Aorta (tissue), 5 donors: ENCODE measurements around the gene FBXW8. TPM values are rescaled to one million over a fixed set of nuclear protein-coding genes. Genes with fewer than 3 reads are reported as not detected.

Source experiments
- ATAC-seq: fragments of 200-7000 bp; cut with Tn5 transposase; one replicate; pipeline ENCODE4 v1.9.1; 2022; ENCODE audit warnings: moderate library complexity; ENCODE audit not compliant: low FRiP score
- DNase-seq, 2 donors: peaks; one replicate each; pipeline ENCODE4 v3.0.0-alpha.2; 2020
- H3K27ac ChIP-seq, 2 donors: one replicate each; pipeline ENCODE4 v1.5.1; 2013; ENCODE audit warnings: low read length in 2 of 2, mild to moderate bottlenecking in 2 of 2, moderate library complexity in 2 of 2, control low read depth in 1 of 2, inconsistent platforms in 1 of 2, low read depth in 1 of 2
- H3K27me3 ChIP-seq, 2 donors: one replicate each; pipeline ENCODE4 v1.6.1; 2013; ENCODE audit warnings: control low read depth in 1 of 2, low read length in 1 of 2, mild to moderate bottlenecking in 1 of 2, moderate library complexity in 1 of 2; ENCODE audit not compliant: insufficient read depth in 2 of 2, control insufficient read depth in 1 of 2
- H3K36me3 ChIP-seq, 2 donors: one replicate each; pipeline ENCODE4 v1.6.1; 2013; ENCODE audit warnings: control low read depth in 1 of 2, low read length in 1 of 2, mild to moderate bottlenecking in 1 of 2; ENCODE audit not compliant: insufficient read depth in 2 of 2, control insufficient read depth in 1 of 2
- H3K4me1 ChIP-seq, 2 donors: one replicate each; pipeline ENCODE4 v1.6.1; 2013; ENCODE audit warnings: low read length in 2 of 2, control low read depth in 1 of 2, mild to moderate bottlenecking in 1 of 2, moderate library complexity in 1 of 2; ENCODE audit not compliant: insufficient read depth in 2 of 2, control insufficient read depth in 1 of 2
- H3K4me3 ChIP-seq, 2 donors: one replicate each; pipeline ENCODE4 v1.5.1; 2013; ENCODE audit warnings: low read length in 2 of 2, control low read depth in 1 of 2, mild to moderate bottlenecking in 1 of 2
- H3K9me3 ChIP-seq: one replicate; pipeline ENCODE4 v1.6.1; 2013; ENCODE audit warnings: mild to moderate bottlenecking, low read length; ENCODE audit not compliant: control insufficient read depth
- WGBS, 2 donors: extraction: QIAGEN DNeasy Blood & Tissue Kit; methylation state at CpG; one replicate each; pipeline ENCODE4 v1.1.7; 2013; 5-methylcytosine and 5-hydroxymethylcytosine counted together
- intact Hi-C, 2 donors: fragments of 100-400 bp; cut with DNase I; formaldehyde crosslinking; loops; one replicate each; pipeline versions ENCODE4 v1.14.2 to v1.15.0; 2022
- polyA plus RNA-seq, 2 donors: library from polyadenylated mRNA; stranded (reverse); fragments of 200-250 nt; gene quantifications; one replicate each; pipeline ENCODE4 v1.2.3, GENCODE V29; 2013
- total RNA-seq, 2 donors: library from RNA; stranded (reverse); fragmentation: NEBNext Ultra II Directional; extraction: Animal tissue kit (Norgen Biotek cat#: 25700); gene quantifications; one replicate each; pipeline ENCODE4 v1.2.1, GENCODE V29; 2021
- donor health status: healthy with polysubstance abuse.
- donor health status: Bipolar disorder and iron deficiency.
- donor health status: DM: no; HTN: no; CAD: no.
- donor health status: DM: no; HTN: no; CAD: no.
- donor health status: DM: yes; HTN: yes; CAD: no.

Gene FBXW8
- total and polyA plus RNA-seq, 4 donors: 2.3 to 18.7 (median 8.6) TPM

- H3K27ac ChIP-seq: no peak overlapping the region
- peaks cover 2% of the 10 kb centered on the region for H3K9me3 ChIP-seq
- no peak overlapping the region for H3K4me3 ChIP-seq
- WGBS, 2 donors: 33 to 34% methylated on average over 4 of the region's 4 CpGs
- peaks cover 3 to 7% of the 10 kb centered on the region in 2 donors for H3K36me3 ChIP-seq
- no peak for ATAC-seq
- H3K4me1 ChIP-seq: no peaks in the 10 kb centered on the region
- no peak for DNase-seq
- intact Hi-C loops: no loop called here
- H3K27me3 ChIP-seq: no peaks in the 10 kb centered on the region
Measured at GRCh38 chr12:117011988-117012805, 101.4 kb downstream of the FBXW8 start.

GRCh38 chr12:117013726-117014125, 103.0 kb downstream of the FBXW8 start:
- Histone ChIP-seq H3K4me1 (no peaks in the 10 kb centered on the region), H3K4me3 (no peak overlapping the region), H3K9me3 (peaks cover 2% of the 10 kb centered on the region), H3K27me3 (no peaks in the 10 kb centered on the region), H3K36me3 (peaks cover 3 to 7% of the 10 kb centered on the region in 2 donors), H3K27ac (no peak overlapping the region)
- ATAC-seq (no peak), DNase-seq (no peak)
- intact Hi-C loops: no loop called here
- 94 to 97% methylated on average over 1 of the region's 1 CpG for WGBS, 2 donors

- whole genome bisulfite sequencing, 2 donors: 90 to 91% methylated on average over 8 of the region's 8 CpGs
- Histone ChIP-seq H3K27me3 (no peaks in the 10 kb centered on the region), H3K4me3 (no peak overlapping the region), H3K4me1 (no peaks in the 10 kb centered on the region), H3K36me3 (peaks cover 3 to 7% of the 10 kb centered on the region in 2 donors), H3K9me3 (peaks cover 2% of the 10 kb centered on the region), H3K27ac (no peak overlapping the region)
- DNase-seq: no peak
- intact Hi-C loops: no loop called here
- ATAC-seq: no peak
Measured at GRCh38 chr12:117014342-117014887, 103.7 kb downstream of the FBXW8 start.

- Histone ChIP-seq H3K4me1 (no peaks in the 10 kb centered on the region), H3K36me3 (peaks cover 3 to 7% of the 10 kb centered on the region in 2 donors), H3K4me3 (no peak overlapping the region), H3K27ac (no peak overlapping the region), H3K27me3 (no peaks in the 10 kb centered on the region), H3K9me3 (peaks cover 2% of the 10 kb centered on the region)
- DNase-seq (no peak), ATAC-seq (no peak)
- intact Hi-C loops: no loop called here
Measured at GRCh38 chr12:117015811-117016210, 105.1 kb downstream of the FBXW8 start.

- intact Hi-C loops: no loop called here
- Histone ChIP-seq H3K36me3 (peaks cover 3 to 7% of the 10 kb centered on the region in 2 donors), H3K27me3 (no peaks in the 10 kb centered on the region)
Measured at GRCh38 chr12:117017807-117018206, 107.1 kb downstream of the FBXW8 start.

GRCh38 chr12:117018276-117018675, 107.5 kb downstream of the FBXW8 start:
- H3K4me3 ChIP-seq: no peak overlapping the region
- whole genome bisulfite sequencing, 2 donors: 89 to 90% methylated on average over 14 of the region's 14 CpGs
- DNase-seq (no peak), ATAC-seq (no peak)
- intact Hi-C loops: no loop called here
- peaks cover under 1 to 7% of the 10 kb centered on the region in 2 donors for H3K36me3 ChIP-seq
- no peaks in the 10 kb centered on the region for H3K27me3 ChIP-seq
- H3K27ac ChIP-seq: no peak overlapping the region
- H3K9me3 ChIP-seq: peaks cover 2% of the 10 kb centered on the region
- H3K4me1 ChIP-seq: no peaks in the 10 kb centered on the region

More at GRCh38 chr12:117017807-117018206, 107.1 kb downstream of the FBXW8 start:
- Histone ChIP-seq H3K4me1 (no peaks in the 10 kb centered on the region), H3K4me3 (no peak overlapping the region), H3K27ac (no peak overlapping the region), H3K9me3 (peaks cover 2% of the 10 kb centered on the region)
- no peak for DNase-seq
- ATAC-seq: no peak
- 88% methylated on average over 9 of the region's 9 CpGs for WGBS, 2 donors

- 84 to 92% methylated on average over 3 of the region's 3 CpGs for WGBS, 2 donors
- peaks cover 0 to 7% of the 10 kb centered on the region in 2 donors for H3K36me3 ChIP-seq
- intact Hi-C loops: no loop called here
Measured at GRCh38 chr12:117018685-117019084, 107.9 kb downstream of the FBXW8 start.

GRCh38 chr12:117019866-117020265, 109.1 kb downstream of the FBXW8 start:
- no peak for DNase-seq
- no peaks in the 10 kb centered on the region for H3K4me1 ChIP-seq
- ATAC-seq: no peak
- H3K4me3 ChIP-seq: no peak overlapping the region
- intact Hi-C loops: loop anchor here in 1 of 2 donors (10.0 kb wide), 1 partner anchor 135 kb away; no protein-coding TSS in a partner anchor
- H3K27ac ChIP-seq: no peak overlapping the region
- 96% methylated on average over 12 of the region's 12 CpGs for WGBS, 2 donors
- H3K9me3 ChIP-seq: no peaks in the 10 kb centered on the region
- H3K36me3 ChIP-seq: peaks cover 0 to 4% of the 10 kb centered on the region in 2 donors
- H3K27me3 ChIP-seq: no peaks in the 10 kb centered on the region

More at GRCh38 chr12:117018685-117019084, 107.9 kb downstream of the FBXW8 start:
- Histone ChIP-seq H3K27me3 (no peaks in the 10 kb centered on the region), H3K27ac (no peak overlapping the region), H3K9me3 (peaks cover 2% of the 10 kb centered on the region), H3K4me1 (no peaks in the 10 kb centered on the region), H3K4me3 (no peak overlapping the region)
- no peak for ATAC-seq
- DNase-seq: no peak
